Activated T-cell treated with anti-CD3 and anti-CD28 coated beads, Interleukin-2, amount 50 U/mL, for 4 hours (primary cell): Measurements from ENCODE around the gene SEPTIN2. TPM values are rescaled to one million over a fixed set of nuclear protein-coding genes. Genes with fewer than 3 reads are reported as not detected.
A peak's percentile ranks its signal among the peaks of the same experiment; 100 is the strongest.
"Not testable (repeated sequence)": the region's sequence is repeated elsewhere in the genome, so short reads cannot be mapped to it uniquely, and the experiment has no call there.

Experiments
- ATAC-seq, 2 donors: fragments of 200-7000 bp; cut with Tn5 transposase; one replicate each; pipeline ENCODE4 v1.10.0; 2021
- DNase-seq: peaks from one replicate; pipeline ENCODE4 v3.0.0-alpha.2; 2020
- H3K27me3 Mint-ChIP-seq: one replicate; pipeline ENCODE4 v1.8.0; 2021; ENCODE audit warnings: low read depth, mixed read lengths
- H3K36me3 Mint-ChIP-seq: one replicate; pipeline ENCODE4 v1.8.0; 2022; ENCODE audit warnings: mixed read lengths; ENCODE audit not compliant: insufficient read depth
- H3K4me1 Mint-ChIP-seq: one replicate; pipeline ENCODE4 v1.8.0; 2021; ENCODE audit warnings: low read depth, mixed read lengths
- H3K4me3 Mint-ChIP-seq: one replicate; pipeline ENCODE4 v1.8.0; 2021; ENCODE audit warnings: mild to moderate bottlenecking, moderate library complexity, mixed read lengths
- H3K9me3 Mint-ChIP-seq: one replicate; pipeline ENCODE4 v1.8.0; 2021; ENCODE audit warnings: mixed read lengths
- total RNA-seq, 3 donors: library from RNA; stranded (reverse); gene quantifications; one replicate each; pipeline ENCODE4 v1.2.1, GENCODE V29; 2021

The SEPTIN2 gene
- total RNA-seq, 3 donors from 2014 or later, result 185 to 215 (median 189) TPM

GRCh38 chr2:241314226-241315092 lies 1.3 kb upstream of the SEPTIN2 start:
- Mint-ChIP-seq H3K4me3 (peak overlapping the region; percentile 96), H3K4me1 (peaks cover 74% of the 10 kb centered on the region), H3K36me3 (peaks cover 18% of the 10 kb centered on the region), H3K9me3 (no peaks in the 10 kb centered on the region), H3K27me3 (no peaks in the 10 kb centered on the region)
- DNase-seq (no peak), ATAC-seq (no peak)

- H3K4me3 Mint-ChIP-seq, result peak within 1 kb of the TSS; percentile 96
- H3K4me1 Mint-ChIP-seq, result peaks cover 75% of the 10 kb centered on the region
Measured at GRCh38 chr2:241315093-241315878, 439 bp upstream of the SEPTIN2 start, which contains the start of gene HDLBP. Gene HDLBP (minus strand): TSS chr2:241315672. CDS start chr2:241266869, 48,803 bp downstream.

DNA sequence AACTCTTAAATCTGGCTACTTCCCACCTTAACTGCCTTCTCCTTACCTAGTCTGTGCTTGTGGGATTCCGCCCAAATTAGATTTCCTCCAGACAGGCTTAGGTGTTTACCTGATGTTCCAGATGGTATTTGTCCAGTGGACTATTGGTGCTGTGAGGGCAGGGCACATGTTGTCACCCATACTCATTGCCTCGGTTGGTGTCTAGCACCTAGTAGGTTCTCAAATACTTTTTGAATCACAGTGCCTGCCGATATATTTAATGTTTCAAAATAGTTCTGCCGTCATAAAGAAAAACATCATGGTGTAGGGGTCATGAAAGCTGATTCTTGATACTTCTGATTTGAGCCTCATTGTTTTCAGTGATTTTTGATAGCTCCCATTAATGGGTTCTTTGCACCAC lies 1.1 kb downstream of the SEPTIN2 start:
- Mint-ChIP-seq H3K4me3 (peak overlapping the region; percentile 96), H3K27me3 (no peaks in the 10 kb centered on the region), H3K36me3 (peaks cover 24% of the 10 kb centered on the region), H3K4me1 (peaks cover 74% of the 10 kb centered on the region), H3K9me3 (no peaks in the 10 kb centered on the region)
- DNase-seq (no peak), ATAC-seq (no peak)

More at GRCh38 chr2:241315093-241315878, 439 bp upstream of the SEPTIN2 start, which contains the start of gene HDLBP:
- Mint-ChIP-seq H3K27me3 (no peaks in the 10 kb centered on the region), H3K9me3 (no peaks in the 10 kb centered on the region), H3K36me3 (peaks cover 23% of the 10 kb centered on the region)
- DNase-seq (peak; percentile 100), ATAC-seq (peak; percentile 82 to 84)

DNA sequence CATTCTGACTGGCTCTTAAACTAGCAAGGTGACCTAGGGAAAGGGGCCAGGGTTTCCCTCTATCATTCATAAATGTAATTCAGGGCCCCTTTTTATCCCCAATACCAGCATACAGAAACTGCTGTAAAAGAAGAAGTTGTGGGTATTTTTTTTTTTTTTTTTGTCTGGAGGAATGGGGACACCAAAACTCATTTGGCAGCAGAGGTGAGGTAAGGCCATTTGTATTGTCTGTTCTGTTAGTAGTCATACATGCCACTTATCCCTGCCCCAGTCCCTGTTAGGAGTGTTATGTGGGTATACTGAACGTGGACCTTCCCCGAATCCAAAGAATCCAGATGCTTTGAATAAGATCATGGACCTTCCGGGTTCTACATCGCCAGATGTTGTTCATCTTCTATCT lies 1.7 kb downstream of the SEPTIN2 start:
- DNase-seq (no peak), ATAC-seq (no peak)
- Mint-ChIP-seq H3K9me3 (no peaks in the 10 kb centered on the region), H3K4me3 (peak overlapping the region; percentile 96), H3K36me3 (peaks cover 24% of the 10 kb centered on the region), H3K27me3 (no peaks in the 10 kb centered on the region), H3K4me1 (peaks cover 70% of the 10 kb centered on the region)

DNA sequence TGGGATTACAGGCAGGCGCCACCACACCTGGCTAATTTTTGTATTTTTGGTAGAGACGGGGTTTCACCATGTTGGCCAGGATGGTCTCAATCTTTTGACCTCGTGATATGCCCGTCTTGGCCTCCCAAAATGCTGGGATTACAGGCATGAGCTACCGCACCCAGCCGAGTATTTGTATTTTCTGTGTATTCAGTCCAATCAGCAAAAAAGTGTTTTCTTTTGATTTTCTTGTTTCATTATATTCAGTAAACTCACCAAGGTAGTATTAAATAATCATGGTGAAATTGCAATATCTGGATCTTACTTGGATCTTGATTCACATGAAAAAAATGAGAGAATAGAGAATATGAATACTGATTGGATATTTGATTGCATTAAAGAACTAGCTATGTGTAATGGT lies 3.1 kb downstream of the SEPTIN2 start:
- not testable (repeated sequence) for H3K9me3 Mint-ChIP-seq, H3K27me3 Mint-ChIP-seq, ATAC-seq, DNase-seq
- peak overlapping the region; percentile 96 for H3K4me3 Mint-ChIP-seq
- H3K36me3 Mint-ChIP-seq, result peaks cover 22% of the 10 kb centered on the region
- peaks cover 62% of the 10 kb centered on the region for H3K4me1 Mint-ChIP-seq

- DNase-seq (no peak), ATAC-seq (no peak)
- Mint-ChIP-seq H3K4me3 (no peak overlapping the region), H3K4me1 (peaks cover 67% of the 10 kb centered on the region), H3K9me3 (no peaks in the 10 kb centered on the region), H3K36me3 (peaks cover 26% of the 10 kb centered on the region), H3K27me3 (no peaks in the 10 kb centered on the region)
Measured at GRCh38 chr2:241320394-241320793, 4.7 kb downstream of the SEPTIN2 start.

- DNase-seq, result no peak
- Mint-ChIP-seq H3K27me3 (no peaks in the 10 kb centered on the region), H3K4me1 (peaks cover 67% of the 10 kb centered on the region), H3K36me3 (peaks cover 26% of the 10 kb centered on the region), H3K4me3 (no peak overlapping the region), H3K9me3 (no peaks in the 10 kb centered on the region)
- ATAC-seq, result no peak
Measured at GRCh38 chr2:241321033-241321432, 5.3 kb downstream of the SEPTIN2 start.

DNA sequence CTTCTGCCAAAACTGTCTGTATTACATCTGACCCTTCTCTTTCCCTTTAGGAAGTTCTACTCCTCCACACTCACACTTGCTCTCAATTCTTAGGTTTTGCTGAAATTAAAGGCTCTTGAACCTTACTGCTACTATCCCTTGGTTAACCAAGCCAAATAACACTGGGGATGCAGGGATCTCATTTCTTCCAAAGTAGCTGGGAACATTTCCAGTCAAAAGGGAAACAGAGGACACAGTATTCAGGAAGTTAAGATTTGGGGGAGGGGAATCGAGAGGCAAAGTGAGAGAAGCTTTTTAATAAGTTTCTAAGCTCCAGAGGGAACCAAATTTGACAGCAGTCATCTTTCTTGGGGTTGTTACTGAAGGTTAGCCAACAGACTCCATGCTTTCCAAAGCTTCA lies 6.2 kb downstream of the SEPTIN2 start:
- no peak for DNase-seq
- H3K4me3 Mint-ChIP-seq, result no peak overlapping the region

DNA sequence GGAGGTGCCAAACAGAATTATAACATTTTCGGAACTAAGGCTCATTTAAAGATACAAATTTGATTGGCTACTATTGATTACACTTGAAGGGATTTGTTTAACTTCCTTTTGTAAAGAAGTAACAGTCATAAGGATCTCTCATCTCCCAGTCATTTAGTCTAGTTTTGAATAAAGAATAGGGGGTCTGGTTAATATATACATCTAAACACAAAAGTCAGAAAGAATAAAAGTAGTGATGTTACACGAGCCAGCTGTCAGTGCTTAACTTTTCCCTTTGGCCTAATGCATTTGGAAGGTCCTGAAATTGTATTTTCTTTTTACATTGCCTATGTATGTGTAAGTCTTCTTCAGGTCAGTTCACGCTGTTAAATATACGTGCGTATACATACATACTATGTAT lies 8.1 kb downstream of the SEPTIN2 start:
- Mint-ChIP-seq H3K27me3 (no peaks in the 10 kb centered on the region), H3K4me3 (no peak overlapping the region), H3K36me3 (peaks cover 30% of the 10 kb centered on the region), H3K4me1 (peaks cover 46% of the 10 kb centered on the region), H3K9me3 (no peaks in the 10 kb centered on the region)
- ATAC-seq, result no peak
- no peak for DNase-seq

More for the DNA sequence above, 6.2 kb downstream of the SEPTIN2 start:
- no peaks in the 10 kb centered on the region for H3K9me3 Mint-ChIP-seq
- H3K4me1 Mint-ChIP-seq, result peaks cover 64% of the 10 kb centered on the region
- ATAC-seq, result no peak
- peaks cover 25% of the 10 kb centered on the region for H3K36me3 Mint-ChIP-seq
- H3K27me3 Mint-ChIP-seq, result no peaks in the 10 kb centered on the region

DNA sequence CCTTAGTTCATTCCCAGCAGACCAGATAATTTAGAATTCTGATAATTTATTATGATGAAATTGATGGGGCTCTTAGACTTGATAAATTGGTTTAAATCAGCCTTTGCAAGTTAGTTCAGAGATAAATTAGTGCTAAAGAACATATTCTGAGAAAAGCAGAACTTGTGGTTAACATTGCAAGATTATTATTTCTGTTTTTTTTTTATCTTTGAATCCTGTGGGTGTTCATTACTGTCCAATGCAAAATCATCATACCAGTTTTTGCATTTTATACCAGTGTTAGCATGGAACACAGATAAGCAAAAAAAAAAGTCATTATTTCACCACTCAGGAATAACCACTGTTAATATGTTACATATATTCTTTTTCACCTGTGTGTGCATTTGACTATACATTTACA lies 9.1 kb downstream of the SEPTIN2 start:
- no peaks in the 10 kb centered on the region for H3K9me3 Mint-ChIP-seq
- H3K4me3 Mint-ChIP-seq, result no peak overlapping the region
- DNase-seq, result no peak
- ATAC-seq, result no peak
- peaks cover 36% of the 10 kb centered on the region for H3K36me3 Mint-ChIP-seq
- H3K4me1 Mint-ChIP-seq, result peaks cover 37% of the 10 kb centered on the region
- H3K27me3 Mint-ChIP-seq, result no peaks in the 10 kb centered on the region

DNA sequence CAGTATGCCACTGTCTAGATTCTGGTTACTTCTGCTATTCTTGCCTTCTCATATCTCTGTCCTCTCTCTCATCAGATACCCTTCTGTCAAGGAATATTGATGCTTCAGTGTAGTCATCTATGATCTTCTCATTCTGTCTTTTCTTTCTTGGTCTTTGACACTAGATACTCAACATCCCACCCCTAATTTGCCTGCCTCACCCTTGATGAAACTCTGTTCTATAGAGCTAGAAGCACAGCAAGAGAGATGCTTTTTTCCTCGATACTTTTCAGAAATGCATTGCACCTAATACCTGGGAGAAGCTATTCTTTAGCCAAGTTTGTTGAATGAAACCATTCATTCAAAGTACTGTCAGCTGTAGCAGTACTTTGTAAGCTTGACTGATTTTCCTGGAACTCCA lies 9.5 kb downstream of the SEPTIN2 start:
- ATAC-seq (no peak), DNase-seq (no peak)
- no peaks in the 10 kb centered on the region for H3K9me3 Mint-ChIP-seq
- H3K36me3 Mint-ChIP-seq, result peaks cover 35% of the 10 kb centered on the region
- peaks cover 32% of the 10 kb centered on the region for H3K4me1 Mint-ChIP-seq
- H3K4me3 Mint-ChIP-seq, result no peak overlapping the region
- H3K27me3 Mint-ChIP-seq, result no peaks in the 10 kb centered on the region

DNA sequence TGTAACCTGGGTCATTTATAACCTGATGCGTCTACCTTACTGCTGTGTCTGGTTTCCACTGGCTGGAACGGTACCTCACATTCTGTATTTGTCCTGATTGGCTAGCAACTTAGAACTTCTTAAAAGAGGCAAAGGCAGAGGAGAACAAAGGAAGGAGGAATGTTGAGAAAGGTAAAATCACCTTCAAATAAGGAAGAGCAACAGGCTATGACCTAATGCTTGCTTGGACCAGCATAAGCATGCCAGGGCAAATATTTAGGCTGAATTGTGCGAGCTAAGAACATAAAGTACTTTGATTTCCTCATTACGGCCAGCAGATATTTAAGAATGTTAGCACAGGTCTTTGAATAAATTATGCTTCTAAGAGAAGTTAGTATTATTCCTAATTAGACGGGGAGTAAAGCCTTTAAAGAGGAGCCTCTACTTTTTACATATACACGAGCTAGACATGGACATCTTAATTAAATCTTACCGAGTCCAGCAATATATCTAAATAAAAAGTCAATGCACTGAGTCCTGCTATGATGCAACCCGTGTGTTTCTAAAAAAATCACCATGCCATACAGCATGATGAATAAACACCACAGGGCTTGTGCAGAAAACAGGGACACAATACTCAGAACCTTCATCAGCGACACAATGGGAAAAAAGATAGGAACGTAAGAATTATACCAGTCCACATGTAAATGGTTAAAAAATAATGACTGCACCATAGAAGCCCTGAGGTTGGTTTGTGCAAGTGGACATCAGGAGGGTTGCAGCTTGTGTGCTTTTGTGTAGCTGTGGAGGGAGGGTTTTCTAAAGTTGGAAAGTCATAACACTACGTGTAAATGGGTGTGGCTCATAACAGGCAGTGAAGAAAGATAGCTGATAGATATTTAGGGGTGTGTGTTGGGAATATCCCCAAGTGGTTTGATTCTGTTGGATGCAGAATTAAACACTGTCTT lies 14.2 kb downstream of the SEPTIN2 start:
- peaks cover 32% of the 10 kb centered on the region for H3K36me3 Mint-ChIP-seq
- no peaks in the 10 kb centered on the region for H3K9me3 Mint-ChIP-seq
- H3K4me1 Mint-ChIP-seq, result peaks cover 6% of the 10 kb centered on the region
- no peak overlapping the region for H3K4me3 Mint-ChIP-seq
- ATAC-seq (no peak), DNase-seq (no peak)
- H3K27me3 Mint-ChIP-seq, result no peaks in the 10 kb centered on the region

GRCh38 chr2:241330616-241330981 lies 14.9 kb downstream of the SEPTIN2 start:
- H3K36me3 Mint-ChIP-seq, result peaks cover 29% of the 10 kb centered on the region
- no peak for ATAC-seq

GRCh38 chr2:241334813-241335212 lies 19.1 kb downstream of the SEPTIN2 start:
- H3K27me3 Mint-ChIP-seq, result no peaks in the 10 kb centered on the region
- ATAC-seq, result no peak
- H3K4me1 Mint-ChIP-seq, result peaks cover 16% of the 10 kb centered on the region
- DNase-seq, result no peak
- H3K9me3 Mint-ChIP-seq, result no peaks in the 10 kb centered on the region
- H3K36me3 Mint-ChIP-seq, result peaks cover 32% of the 10 kb centered on the region
- no peak overlapping the region for H3K4me3 Mint-ChIP-seq

More at GRCh38 chr2:241330616-241330981, 14.9 kb downstream of the SEPTIN2 start:
- no peaks in the 10 kb centered on the region for H3K27me3 Mint-ChIP-seq
- DNase-seq, result no peak
- H3K4me1 Mint-ChIP-seq, result peaks cover 3% of the 10 kb centered on the region
- no peaks in the 10 kb centered on the region for H3K9me3 Mint-ChIP-seq
- no peak overlapping the region for H3K4me3 Mint-ChIP-seq
